ENCODE results near the gene GPR84.
"Not testable (repeated sequence)": the region's sequence is repeated elsewhere in the genome, so short reads cannot be mapped to it uniquely, and the experiment has no call there.

Gene GPR84

GRCh38 chr12:54354271-54354670, 10.0 kb downstream of the GPR84 start:
- DNase-seq = not testable (repeated sequence)

GRCh38 chr12:54352891-54353874, 11.1 kb downstream of the GPR84 start:
- peak; percentile 46 for DNase-seq

- DNase-seq = peak; percentile 79
Measured at GRCh38 chr12:54352022-54352531, 12.2 kb downstream of the GPR84 start.

GRCh38 chr12:54351341-54351740, 12.9 kb downstream of the GPR84 start:
- DNase-seq = no peak

- DNase-seq = no peak
Measured at GRCh38 chr12:54350743-54351142, 13.5 kb downstream of the GPR84 start.

GRCh38 chr12:54349679-54350078, 14.6 kb downstream of the GPR84 start:
- DNase-seq = no peak

GRCh38 chr12:54349036-54349435, 15.2 kb downstream of the GPR84 start:
- no peak for DNase-seq

GRCh38 chr12:54341378-54342300, 22.6 kb downstream of the GPR84 start:
- no peak for DNase-seq

GRCh38 chr12:54340846-54341245, 23.4 kb downstream of the GPR84 start:
- DNase-seq = no peak

- no peak for DNase-seq
Measured at GRCh38 chr12:54338698-54339296, 25.5 kb downstream of the GPR84 start.

- no peak for DNase-seq
Measured at GRCh38 chr12:54337854-54338650, 26.2 kb downstream of the GPR84 start.

GRCh38 chr12:54337280-54337842, 26.9 kb downstream of the GPR84 start:
- DNase-seq = no peak

- no peak for DNase-seq
Measured at GRCh38 chr12:54333420-54334034, 30.8 kb downstream of the GPR84 start.

- DNase-seq = no peak
Measured at GRCh38 chr12:54331461-54331860, 32.8 kb downstream of the GPR84 start.

- no peak for DNase-seq
Measured at GRCh38 chr12:54330442-54330841, 33.8 kb downstream of the GPR84 start.

GRCh38 chr12:54329759-54330158, 34.5 kb downstream of the GPR84 start:
- DNase-seq = no peak

- DNase-seq = no peak
Measured at GRCh38 chr12:54328595-54329337, 35.5 kb downstream of the GPR84 start.

- DNase-seq = not testable (repeated sequence)
Measured at GRCh38 chr12:54325442-54326109, 38.7 kb downstream of the GPR84 start.

- peak; percentile 100 for DNase-seq
Measured at GRCh38 chr12:54324617-54325441, 39.5 kb downstream of the GPR84 start, which contains the start of gene COPZ1. Gene COPZ1, plus strand, starts transcription at chr12:54325131. Its CDS starts 33 bp downstream, at chr12:54325164.

Measured in NCI-H774 (cell line).